ENCODE measurements around the gene MYO18B. TPM values are rescaled to one million over a fixed set of nuclear protein-coding genes. Genes with fewer than 3 reads are reported as not detected.

MYO18B gene
- total RNA-seq, 1 donor from 2014 or later, result not detected

GRCh38 chr22:25869771-25870170, 127.8 kb downstream of the MYO18B start:
- H3K4me1 ChIP-seq, result no peaks in the 10 kb centered on the region
- intact Hi-C loops (cut with DNase I), result no loop called here
- H3K9me3 ChIP-seq, result no peaks in the 10 kb centered on the region
- H3K27me3 ChIP-seq, result no peaks in the 10 kb centered on the region
- no peak overlapping the region for H3K27ac ChIP-seq
- TF ChIP-seq POLR2A (IDR thresholded peaks at IDR 0.05) (no peak), POLR2AphosphoS5 (IDR thresholded peaks at IDR 0.05; ENCODE audit: insufficient read depth in 1 of 2, low read depth in 1 of 2) (no peak), CTCF (IDR thresholded peaks at IDR 0.05) (no peak)
- H3K36me3 ChIP-seq, result no peaks in the 10 kb centered on the region
- DNase-seq (ENCODE audit: extremely low spot score in 2 of 2), result peak in 1 of 2 donors; percentile 42
- no peak overlapping the region for H3K4me3 ChIP-seq

DNA sequence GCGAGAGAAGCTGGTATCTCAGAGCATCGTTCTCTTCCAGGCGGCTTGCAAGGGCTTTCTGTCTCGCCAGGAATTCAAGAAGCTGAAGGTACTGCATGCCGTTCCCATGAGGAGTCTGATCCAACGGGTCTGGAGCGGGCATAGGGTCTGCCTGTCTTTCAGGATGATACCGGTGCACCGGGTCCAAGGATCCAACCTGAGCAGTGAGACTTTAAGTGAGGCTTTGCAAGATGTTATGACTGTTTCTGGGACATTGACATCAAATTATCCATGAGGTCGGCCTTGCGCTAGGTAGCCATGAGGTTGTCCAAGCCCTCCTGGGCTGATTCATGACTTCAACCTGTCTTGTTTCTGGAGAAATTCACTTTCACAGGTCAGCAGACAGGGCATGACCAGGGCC, 132.3 kb downstream of the MYO18B start:
- DNase-seq (ENCODE audit: extremely low spot score in 2 of 2), result peak in 1 of 2 donors; percentile 79
- Histone ChIP-seq H3K27me3 (no peaks in the 10 kb centered on the region), H3K4me3 (no peak overlapping the region), H3K27ac (no peak overlapping the region), H3K36me3 (no peaks in the 10 kb centered on the region), H3K4me1 (no peaks in the 10 kb centered on the region), H3K9me3 (no peaks in the 10 kb centered on the region)
- TF ChIP-seq POLR2A (IDR thresholded peaks at IDR 0.05) (no peak), CTCF (IDR thresholded peaks at IDR 0.05) (no peak), POLR2AphosphoS5 (IDR thresholded peaks at IDR 0.05; ENCODE audit: insufficient read depth in 1 of 2, low read depth in 1 of 2) (no peak)
- intact Hi-C loops (cut with DNase I), result no loop called here

DNA sequence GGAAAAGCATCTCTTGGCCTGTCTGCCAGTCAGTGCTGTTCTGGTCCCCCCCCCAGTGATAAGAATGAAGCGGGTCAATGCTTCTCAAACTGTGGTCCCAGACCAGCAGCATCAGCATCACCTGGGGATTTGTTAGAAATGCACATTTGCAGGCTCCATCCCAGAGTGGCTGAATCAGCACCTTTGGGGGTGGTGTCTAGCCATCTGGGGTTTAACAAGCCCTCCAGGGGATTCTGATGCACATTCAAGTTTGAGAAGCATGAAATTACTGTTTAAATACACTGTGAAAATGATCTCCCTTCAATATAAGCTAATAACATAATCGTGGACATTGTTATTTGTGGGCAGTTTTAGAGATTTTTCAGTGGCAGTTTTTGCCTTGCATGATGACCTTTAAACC, 133.5 kb downstream of the MYO18B start:
- H3K4me1 ChIP-seq, result no peaks in the 10 kb centered on the region
- no peaks in the 10 kb centered on the region for H3K27me3 ChIP-seq
- no peaks in the 10 kb centered on the region for H3K36me3 ChIP-seq
- no peak overlapping the region for H3K27ac ChIP-seq
- no peak overlapping the region for H3K4me3 ChIP-seq
- H3K9me3 ChIP-seq, result no peaks in the 10 kb centered on the region
- peak in 1 of 2 donors; percentile 10 for DNase-seq (ENCODE audit: extremely low spot score in 2 of 2)
- TF ChIP-seq POLR2AphosphoS5 (IDR thresholded peaks at IDR 0.05; ENCODE audit: insufficient read depth in 1 of 2, low read depth in 1 of 2), result no peak
- TF ChIP-seq CTCF (IDR thresholded peaks at IDR 0.05), result no peak
- TF ChIP-seq POLR2A (IDR thresholded peaks at IDR 0.05), result no peak
- intact Hi-C loops (cut with DNase I), result loop anchor here (5.0 kb wide), 1 partner anchor 613 kb away; no protein-coding TSS in a partner anchor

- intact Hi-C loops (cut with DNase I), result loop anchor here (5.0 kb wide), 1 partner anchor 615 kb away; no protein-coding TSS in a partner anchor
- Histone ChIP-seq H3K4me1 (no peaks in the 10 kb centered on the region), H3K9me3 (no peaks in the 10 kb centered on the region), H3K27me3 (no peaks in the 10 kb centered on the region), H3K36me3 (no peaks in the 10 kb centered on the region), H3K27ac (no peak overlapping the region), H3K4me3 (no peak overlapping the region)
- DNase-seq (ENCODE audit: extremely low spot score in 2 of 2), result no peak
- no peak for TF ChIP-seq POLR2A (IDR thresholded peaks at IDR 0.05)
- no peak for TF ChIP-seq POLR2AphosphoS5 (IDR thresholded peaks at IDR 0.05; ENCODE audit: insufficient read depth in 1 of 2, low read depth in 1 of 2)
- no peak for TF ChIP-seq CTCF (IDR thresholded peaks at IDR 0.05)
Measured at GRCh38 chr22:25876871-25877270, 134.9 kb downstream of the MYO18B start.

DNA sequence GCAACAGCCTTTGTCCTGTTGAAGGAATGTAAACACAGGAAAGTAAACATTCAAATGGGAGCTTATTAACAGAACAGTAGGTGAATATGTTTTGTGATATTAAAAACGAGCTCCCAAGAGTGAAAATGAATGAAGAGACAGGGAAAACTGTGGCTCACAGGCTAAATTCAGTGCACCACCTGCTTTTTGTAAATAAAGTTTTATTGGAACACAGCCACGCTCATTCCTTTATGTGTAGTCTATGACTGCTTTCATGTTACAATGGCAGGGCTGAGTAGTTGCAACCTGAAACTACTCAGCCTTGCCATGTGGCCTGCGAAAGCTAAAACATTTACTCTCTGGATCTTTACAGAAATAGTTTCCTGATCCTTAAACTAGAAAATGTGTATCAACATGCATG, 136.9 kb downstream of the MYO18B start:
- no peaks in the 10 kb centered on the region for H3K27me3 ChIP-seq
- no peak for TF ChIP-seq CTCF (IDR thresholded peaks at IDR 0.05)
- no peak for TF ChIP-seq POLR2A (IDR thresholded peaks at IDR 0.05)
- TF ChIP-seq POLR2AphosphoS5 (IDR thresholded peaks at IDR 0.05; ENCODE audit: insufficient read depth in 1 of 2, low read depth in 1 of 2), result no peak
- H3K27ac ChIP-seq, result no peak overlapping the region
- H3K4me3 ChIP-seq, result no peak overlapping the region
- no peaks in the 10 kb centered on the region for H3K36me3 ChIP-seq
- H3K9me3 ChIP-seq, result no peaks in the 10 kb centered on the region
- no peak for DNase-seq (ENCODE audit: extremely low spot score in 2 of 2)
- no peaks in the 10 kb centered on the region for H3K4me1 ChIP-seq
- intact Hi-C loops (cut with DNase I), result loop anchor here (5.0 kb wide), 1 partner anchor 617 kb away; no protein-coding TSS in a partner anchor

All from vagina (tissue), 2 donors.